Right ventricle myocardium superior (tissue), 1 donor: Measurements from ENCODE around the gene CASP9. TPM values are rescaled to one million over a fixed set of nuclear protein-coding genes. Genes with fewer than 3 reads are reported as not detected.
A peak's percentile ranks its signal among the peaks of the same experiment; 100 is the strongest.
"Not testable (repeated sequence)": the region's sequence is repeated elsewhere in the genome, so short reads cannot be mapped to it uniquely, and the experiment has no call there.

Source experiments
- ATAC-seq: fragments of 200-7000 bp; cut with Tn5 transposase; one replicate; pipeline ENCODE4 v1.9.1; 2020; ENCODE audit warnings: mild to moderate bottlenecking; ENCODE audit not compliant: poor library complexity
- DNase-seq: peaks from one replicate; pipeline ENCODE4 v3.0.0-alpha.2; 2020
- intact Hi-C: fragments of 100-400 bp; cut with DNase I; formaldehyde crosslinking; loops from one replicate; pipeline ENCODE4 v1.11.2; 2022
- total RNA-seq: library from RNA; stranded (reverse); fragmentation: NEBNext Ultra II Directional; extraction: Animal tissue kit (Norgen Biotek cat#: 25700); gene quantifications from one replicate; pipeline ENCODE4 v1.2.1, GENCODE V29; 2021
- donor health status: DM: no; HTN: yes; CAD: no; lungs with severe emphysema.

Gene CASP9
- total RNA-seq, 1 donor from 2014 or later = 13.6 TPM

DNA sequence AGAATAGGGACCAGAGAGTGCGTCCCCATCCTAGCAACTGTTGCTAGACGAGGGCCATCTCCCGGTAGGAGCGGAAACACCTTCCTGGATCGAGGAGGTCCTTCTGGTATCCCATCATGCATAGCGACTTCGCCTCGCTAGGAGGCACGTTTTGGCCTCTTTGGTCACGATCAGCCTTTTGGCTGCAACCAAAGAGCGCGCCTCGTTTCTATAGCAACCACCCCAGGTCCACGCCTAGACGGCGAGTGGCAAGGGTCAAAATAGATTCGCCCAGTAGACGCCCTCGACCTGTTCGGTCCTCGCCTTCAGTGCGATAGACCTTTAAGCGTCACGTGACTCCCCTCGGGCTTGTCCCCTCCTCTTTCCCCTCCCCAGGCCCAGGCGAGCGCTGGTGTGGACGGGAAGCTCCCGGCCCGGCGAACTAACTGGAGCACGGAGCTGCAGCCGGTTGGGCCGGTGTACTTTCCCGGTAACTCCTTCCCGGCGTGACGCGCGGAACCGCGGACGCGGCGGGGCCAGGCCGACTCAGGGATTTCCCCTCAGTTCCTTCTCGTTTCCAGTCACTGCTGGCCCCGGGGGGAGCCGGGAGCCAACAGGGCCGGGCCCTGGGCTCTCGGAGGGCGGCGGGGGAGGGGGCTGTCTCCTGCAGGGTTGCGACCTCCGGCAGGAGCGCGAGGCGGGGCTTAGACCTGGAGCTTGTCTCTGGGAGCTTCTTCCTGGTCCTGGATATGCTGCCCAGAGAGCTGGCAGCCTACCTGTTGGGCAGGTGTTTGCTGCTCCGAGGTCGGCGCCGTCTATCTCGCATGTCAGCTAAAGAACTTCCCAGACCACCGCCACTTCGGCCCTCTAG is 2.7 kb upstream of the CASP9 start, which contains the start of gene DNAJC16:
DNAJC16 (plus strand) TSS at position 359 of the 850 bp plus-strand sequence. CDS start 2,258 bp downstream, outside the sequence.
- ATAC-seq (peak; percentile 65), DNase-seq (peak; percentile 98)
- intact Hi-C loops = no loop called here

DNA sequence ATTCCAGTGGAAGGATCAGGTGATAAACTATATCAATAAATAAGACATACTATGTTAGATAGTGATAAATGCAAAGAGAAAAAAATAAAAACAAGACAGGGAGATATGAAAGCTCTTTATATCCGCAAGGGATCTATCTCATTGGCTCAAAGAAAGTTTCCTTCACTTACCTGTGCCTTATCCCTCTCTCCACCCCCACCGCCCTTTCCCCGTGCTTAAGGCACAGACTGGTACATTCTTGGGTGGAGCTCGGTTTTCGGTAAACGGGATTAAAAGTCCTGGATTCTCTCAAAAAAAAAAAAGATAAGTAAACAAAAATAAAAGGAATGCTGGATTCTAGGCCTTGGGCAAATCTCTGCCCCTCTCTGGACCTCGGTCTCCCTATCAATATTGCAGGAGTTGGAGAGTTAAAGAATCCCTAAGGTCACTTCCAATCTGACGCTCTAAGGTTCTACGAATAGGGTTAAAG is 2.0 kb upstream of the CASP9 start:
- DNase-seq (no peak), ATAC-seq (no peak)
- intact Hi-C loops = no loop called here

DNA sequence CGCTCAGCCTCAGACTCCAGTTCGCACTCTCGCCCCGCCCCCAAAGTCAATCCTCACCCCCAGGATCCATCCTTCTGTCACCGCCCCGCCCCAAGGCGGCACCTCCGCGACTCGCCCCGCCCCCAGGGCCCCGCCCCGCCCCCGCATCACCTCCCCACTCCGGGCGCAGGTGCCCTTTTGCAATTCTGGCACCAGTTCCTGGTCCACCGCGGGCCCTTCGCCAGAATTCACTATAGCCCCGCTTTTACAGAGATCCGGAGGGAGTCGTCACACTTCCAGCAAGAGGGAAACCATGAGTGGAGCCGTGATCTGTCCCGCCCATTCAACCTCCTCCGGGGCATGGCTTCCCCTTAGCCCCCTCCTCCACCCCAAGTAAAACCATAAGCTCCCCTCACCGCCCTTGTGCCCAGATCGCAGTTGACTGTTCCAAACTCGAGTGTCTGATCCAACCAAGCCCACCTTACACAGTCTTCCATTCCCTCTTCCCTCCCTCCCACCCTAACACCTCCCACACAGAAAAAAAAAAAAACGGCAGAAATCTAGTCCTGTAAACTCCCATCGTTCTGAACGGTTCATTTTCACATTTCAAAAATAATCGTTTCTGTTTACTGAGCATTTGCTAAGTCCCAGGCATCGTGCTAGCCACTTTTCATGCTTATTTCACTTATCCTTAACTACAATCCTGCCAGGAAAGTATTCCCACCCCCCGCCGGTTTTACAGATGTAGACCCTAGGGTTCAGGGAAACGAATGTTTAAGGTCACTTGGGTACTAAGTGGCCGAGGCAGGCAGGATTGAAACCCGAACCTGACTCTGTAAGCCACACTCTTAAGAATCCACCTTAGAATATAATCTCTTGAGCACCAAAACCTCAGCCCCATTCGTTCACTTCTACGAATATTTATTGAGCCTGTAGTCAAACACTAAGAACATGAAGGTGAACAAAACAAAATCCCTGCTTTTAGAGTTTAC is 1.3 kb upstream of the CASP9 start:
- intact Hi-C loops = no loop called here
- peak; percentile 7 for ATAC-seq
- DNase-seq = no peak

DNA sequence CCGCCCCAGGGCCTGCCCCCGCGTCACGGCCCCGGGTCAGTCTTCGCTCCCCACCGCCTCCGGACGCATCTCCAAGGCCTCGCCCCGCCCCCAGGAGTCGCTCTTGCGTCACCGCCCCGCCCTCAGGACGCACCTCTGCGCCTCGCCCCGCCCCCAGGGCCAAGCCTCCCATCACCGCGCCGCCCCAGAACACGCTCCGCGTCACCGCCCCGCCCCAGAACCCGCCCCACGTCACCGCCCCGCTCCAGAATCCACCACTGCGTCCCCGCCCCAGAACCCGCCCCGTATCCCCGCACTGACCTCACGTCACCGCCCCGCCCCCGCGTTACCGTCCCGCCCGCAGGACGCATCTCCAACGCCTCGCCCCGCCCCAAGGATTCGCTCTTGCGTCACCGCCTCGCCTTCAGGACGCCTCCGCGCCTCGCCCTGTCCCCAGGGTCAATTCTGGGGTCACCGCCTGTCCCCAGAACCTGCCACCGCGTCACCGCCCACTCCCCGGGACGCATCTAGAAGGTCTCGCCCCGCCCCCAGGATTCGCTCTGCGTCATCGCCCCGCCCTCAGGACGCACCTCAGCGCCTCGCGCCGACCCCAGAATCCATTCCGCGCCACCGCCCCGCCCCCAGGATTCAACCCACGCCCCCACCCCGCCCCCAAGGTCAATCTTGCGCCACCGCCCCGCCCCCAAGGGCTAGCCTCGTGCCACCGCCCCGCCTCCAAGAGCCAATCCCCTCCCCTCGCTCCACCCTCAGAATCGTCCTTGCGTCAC is 451 bp upstream of the CASP9 start:
- ATAC-seq (peak; percentile 75), DNase-seq (peak; percentile 100)
- intact Hi-C loops = no loop called here

DNA sequence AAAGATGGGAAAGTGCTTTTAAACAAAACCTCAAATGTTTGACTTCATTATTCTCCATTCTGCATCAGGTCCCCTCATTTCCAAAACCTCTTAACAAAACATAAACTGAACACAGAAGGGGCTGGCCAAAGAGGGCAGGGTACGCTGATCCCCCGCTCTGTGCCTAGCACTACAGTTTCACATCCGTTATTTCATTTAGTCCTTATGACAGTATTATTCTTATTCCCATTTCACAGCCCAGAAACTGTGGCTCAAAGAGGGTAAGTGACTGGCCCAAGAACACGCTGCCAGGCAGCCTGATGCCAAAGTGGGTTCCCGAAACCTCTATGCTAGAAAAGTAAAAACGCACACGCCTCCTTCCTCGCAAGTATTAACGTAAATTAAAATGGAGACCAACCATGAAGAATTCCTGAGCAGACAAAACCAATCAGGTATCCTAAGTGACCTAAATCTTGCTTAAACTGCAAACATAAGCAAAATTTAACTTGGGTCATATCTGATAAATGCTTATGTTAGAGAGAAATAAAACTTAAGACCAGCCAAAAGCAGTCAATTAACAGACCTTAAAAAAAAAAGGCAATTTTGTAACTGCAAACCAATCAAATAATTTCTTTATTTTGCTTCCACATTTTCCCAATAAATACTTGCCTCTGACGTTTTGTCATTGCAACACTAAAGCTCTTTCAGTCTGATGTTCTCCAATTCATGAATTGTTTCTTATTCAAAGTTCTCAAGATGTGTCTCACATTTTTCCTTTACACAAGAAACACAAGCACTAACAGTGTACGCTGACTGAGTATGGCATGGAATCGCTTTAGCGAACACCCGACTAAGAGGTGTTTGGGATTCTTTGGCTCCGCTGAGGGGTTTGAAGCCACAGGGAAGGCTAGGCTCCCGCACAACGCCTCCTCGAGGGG is 653 bp downstream of the CASP9 start:
- intact Hi-C loops = no loop called here
- no peak for DNase-seq
- no peak for ATAC-seq

DNA sequence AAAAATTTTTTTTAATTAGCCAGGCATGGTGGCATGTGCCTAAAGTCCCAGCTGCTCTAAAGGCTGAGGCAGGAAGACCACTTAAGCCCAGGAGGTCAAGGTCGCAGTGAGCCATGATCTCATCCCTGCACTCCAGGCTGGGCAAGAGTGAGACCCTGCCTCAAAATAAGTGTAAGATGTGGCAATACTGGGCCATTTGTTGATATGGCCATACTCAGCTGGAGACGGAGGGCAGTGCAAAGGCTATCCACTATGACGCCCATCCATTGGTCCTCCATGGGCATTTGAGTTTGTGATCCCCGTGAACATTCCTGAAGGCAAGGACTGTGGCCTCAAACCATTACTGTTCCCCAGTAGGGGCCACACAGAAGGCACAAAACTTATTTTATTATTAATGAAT is 1.5 kb downstream of the CASP9 start:
- intact Hi-C loops = no loop called here
- ATAC-seq (no peak), DNase-seq (no peak)

DNA sequence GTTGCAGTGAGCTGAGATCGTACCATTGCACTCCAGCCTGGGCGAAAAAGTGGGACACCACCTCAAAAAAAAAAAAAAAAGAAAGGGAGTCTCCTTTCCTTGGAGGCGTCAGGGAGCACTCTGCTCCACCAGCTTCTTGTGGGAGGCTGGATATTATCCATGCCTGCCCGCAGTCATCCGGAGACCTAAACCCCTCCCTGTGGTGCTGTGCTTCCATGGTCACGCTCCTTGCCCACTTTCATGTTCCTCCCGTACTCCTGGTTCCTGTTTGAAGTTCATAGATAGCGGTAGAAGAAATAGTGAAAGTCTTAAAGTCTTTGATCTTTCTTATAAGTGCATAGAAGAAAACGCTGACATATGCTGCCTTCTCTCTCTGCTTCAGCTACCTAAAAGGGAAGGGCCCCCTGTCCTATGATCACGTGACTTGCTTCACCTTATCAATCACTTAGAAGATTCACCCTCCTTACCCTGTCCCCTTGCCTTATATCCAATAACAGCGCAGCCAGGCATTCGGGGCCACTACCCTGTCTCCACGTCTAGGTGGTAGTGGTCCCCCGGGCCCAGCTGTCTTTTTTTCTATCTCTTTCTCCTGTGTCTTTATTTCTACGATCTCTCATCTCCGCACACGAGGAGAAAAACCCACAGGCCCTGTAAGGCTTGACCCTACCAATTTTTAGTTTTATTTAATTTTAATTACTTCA is 2.7 kb downstream of the CASP9 start:
- ATAC-seq, DNase-seq, intact Hi-C loops: not testable (repeated sequence)

DNA sequence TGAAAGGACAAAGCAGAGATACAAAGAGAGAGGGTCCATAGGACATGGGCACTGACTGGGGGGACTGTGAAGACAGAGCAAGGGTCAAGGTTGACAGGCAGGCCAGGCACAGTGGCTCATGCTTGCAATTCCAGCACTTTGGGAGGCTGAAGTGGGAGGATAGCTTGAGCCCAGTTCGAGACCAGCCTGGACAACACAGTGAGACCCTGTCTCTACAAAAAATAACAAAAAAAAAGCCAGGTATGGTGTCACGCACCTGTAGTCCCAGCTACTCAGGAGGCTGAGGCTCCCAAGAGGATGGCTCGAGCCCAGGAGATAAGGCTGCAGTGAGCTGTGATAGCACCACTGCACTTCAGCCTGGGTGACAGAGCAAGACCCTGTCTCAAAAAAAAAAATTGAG is 4.4 kb downstream of the CASP9 start:
- no peak for DNase-seq
- ATAC-seq = no peak
- intact Hi-C loops = no loop called here

DNA sequence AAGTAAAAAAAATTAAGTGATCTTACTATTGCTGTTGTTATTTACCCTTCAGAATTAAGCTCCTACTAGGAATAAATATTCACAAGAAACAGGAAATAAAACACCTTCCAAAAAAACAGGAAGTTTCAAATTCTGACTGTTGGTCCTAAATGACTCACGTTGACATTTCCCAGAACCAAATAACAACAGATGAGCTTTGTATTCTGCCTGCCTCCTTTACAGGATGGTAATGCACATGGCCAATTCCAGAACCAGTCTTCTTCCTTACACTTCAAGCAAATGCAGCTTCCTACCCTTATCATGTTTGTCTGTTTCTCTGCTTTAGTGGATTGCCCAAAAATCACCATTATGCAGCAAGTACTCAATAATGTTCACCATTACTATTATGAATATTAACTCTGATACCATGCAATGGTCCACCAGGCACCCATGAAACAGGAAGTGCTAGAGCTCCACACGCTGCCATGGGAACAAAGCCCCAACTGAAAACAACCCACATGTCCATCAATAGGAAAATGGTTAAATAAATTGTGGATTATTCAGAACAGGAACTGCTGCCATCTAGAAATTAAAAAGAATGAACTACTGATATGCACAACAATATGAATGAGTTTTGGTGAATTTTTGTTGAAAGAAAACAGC is 8.9 kb downstream of the CASP9 start:
- intact Hi-C loops = no loop called here
- DNase-seq = no peak
- ATAC-seq = no peak

DNA sequence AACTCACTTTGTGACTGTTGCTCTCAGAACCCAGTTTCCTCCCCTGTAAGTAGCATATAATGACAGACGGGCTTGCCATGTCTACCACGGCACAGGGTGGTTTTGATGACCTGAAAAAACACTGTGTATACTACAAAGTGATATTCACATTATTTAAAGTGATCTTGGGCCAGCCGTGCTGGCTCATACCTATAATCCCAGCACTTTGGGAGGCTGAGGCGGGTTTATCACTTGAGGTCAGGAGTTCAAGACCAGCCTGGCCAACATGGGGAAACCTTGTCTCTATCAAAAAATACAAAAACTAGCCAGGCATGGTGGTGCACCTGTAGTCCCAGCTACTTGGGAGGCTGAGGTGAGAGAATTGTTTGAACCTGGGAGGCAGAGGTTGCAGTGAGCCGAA is 9.5 kb downstream of the CASP9 start:
- intact Hi-C loops, ATAC-seq, DNase-seq: not testable (repeated sequence)

DNA sequence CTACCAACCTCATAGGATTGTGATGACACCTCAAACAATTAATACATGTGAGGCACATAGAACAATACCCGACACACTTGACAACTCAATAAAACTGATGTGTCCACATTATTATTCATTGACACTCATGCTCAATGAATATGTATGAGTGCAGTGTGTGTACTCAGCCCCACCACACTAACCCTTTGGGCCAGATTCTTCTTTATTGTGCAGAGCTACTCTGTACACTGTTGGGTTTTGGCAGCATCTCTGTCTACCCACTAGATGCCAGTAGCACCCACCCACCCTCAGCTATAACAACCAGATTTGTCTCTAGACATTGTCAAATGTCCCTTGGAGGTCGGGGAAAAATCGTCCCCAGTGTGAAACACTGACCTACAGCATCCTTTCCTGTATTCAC is 10.1 kb downstream of the CASP9 start:
- DNase-seq = no peak
- intact Hi-C loops = no loop called here
- ATAC-seq = no peak

DNA sequence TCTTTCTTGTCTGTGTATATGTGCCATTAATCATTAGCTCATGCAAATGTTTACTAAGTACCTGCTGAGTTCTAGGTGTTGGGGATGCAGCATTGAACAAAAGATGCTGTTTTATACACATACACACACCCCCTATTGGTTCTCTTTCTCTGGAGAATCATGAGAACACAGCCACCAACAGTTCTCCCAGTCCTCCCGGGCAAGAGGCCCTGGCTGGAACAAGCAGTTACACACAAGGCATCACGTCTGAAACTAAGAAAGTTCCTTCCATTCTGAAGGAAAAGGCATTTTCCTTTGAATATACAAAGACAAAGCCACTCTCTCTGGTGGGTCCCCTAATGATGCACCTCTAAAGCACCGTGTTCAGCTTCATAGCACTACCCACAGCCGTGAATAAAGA is 10.8 kb downstream of the CASP9 start:
- intact Hi-C loops = no loop called here
- DNase-seq = no peak
- no peak for ATAC-seq

DNA sequence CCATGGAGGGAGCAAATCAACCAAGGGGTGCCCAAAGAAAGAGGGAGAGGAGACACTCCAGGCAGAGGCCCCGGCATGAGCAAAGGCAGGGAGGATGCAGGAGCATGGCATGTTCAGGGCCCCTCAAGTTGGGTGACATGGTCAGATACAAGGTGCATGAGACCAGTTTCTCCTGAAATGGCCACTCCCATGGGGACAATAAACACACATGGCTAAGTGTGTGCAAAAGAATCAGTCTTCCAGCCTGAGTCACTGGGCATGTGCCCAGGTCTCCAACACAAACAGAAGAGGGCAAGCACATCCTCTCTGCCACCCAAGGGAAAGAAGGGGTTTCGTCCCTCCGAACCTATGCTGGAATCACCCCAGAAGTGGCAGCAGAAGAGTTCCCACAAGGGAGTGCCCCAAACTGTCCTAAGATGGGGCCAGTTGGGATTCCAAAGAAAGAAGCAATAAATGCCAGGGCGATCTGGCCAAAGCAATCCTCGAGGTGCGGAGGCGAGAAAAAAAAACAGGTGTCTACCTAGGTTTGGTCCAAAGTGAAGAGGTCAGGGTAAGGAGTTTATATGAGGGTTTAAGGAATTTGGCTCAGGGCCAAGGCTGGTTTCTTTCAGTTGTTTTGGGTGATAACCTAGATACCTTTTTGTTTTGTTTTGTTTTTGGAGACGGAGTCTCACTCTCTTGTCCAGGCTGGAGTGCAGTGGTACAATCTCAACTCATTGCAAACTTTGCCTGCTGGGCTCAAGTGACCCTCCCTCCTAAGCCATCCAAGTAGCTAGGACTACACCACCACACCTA is 13.2 kb downstream of the CASP9 start:
- intact Hi-C loops = no loop called here
- no peak for ATAC-seq
- no peak for DNase-seq

DNA sequence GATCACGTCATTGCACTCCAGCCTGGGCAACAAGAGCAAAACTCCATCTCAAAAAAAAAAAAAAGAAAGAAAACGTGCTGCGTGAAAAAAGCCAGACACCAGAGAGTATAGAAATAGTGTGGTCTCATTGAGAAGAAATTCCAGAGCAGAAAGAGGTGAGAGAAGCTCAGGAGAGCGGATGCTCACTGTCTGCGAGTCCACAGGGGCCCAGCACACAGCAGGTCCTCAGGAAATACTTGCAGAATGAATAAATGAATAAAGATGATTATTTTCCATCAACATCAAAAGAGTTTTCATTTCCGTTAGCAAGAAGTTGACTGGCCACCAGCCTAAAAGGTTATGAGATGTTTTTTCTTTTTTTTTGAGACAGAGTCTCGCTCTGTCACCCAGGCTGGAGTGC is 14.4 kb downstream of the CASP9 start:
- intact Hi-C loops = no loop called here
- DNase-seq (no peak), ATAC-seq (no peak)

DNA sequence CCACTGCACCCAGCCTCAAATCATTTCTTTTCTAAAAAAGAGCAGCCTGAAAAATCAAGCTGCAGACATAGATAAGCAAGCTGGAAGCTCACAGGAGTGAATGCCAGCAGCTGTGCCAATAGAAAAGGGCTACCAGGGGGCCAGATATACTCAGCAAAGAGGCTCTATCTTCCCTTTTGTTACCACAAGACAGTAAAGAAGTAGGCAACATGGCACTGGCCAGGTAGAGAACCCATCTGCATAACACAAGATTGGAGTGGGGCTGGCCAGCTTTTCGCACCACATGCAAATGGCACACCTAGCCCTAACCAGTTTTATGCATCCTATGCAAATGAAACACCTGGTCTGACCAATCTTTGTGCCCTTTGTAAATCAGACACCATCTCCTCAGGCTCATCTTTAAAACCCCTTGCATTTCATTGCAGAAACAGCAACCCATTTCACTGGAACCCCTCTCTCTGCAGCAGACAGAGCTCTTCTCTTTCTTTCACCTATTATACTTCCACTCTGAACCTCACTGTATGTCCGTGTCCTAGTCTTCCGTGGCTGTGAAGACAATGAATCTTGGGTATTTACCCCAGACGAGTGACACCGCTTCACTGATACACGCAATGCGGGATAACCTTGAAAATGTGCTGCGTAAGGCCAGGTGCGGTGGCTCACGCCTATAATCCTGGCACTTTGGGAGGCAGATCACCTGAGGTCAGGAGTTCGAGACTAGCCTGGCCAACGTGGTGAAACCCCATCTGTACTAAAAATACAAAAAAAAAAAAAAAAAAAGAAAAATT is 15.1 kb downstream of the CASP9 start:
- DNase-seq (no peak), ATAC-seq (no peak)
- intact Hi-C loops = no loop called here
